ENCODE measurements around the gene GPR84. TPM values are rescaled to one million over a fixed set of nuclear protein-coding genes. Genes with fewer than 3 reads are reported as not detected.

GPR84 gene
- total and polyA plus RNA-seq, 2 experiments from 2014 or later: not detected

- peaks cover 20% of the 10 kb centered on the region; the same call in 2 of the 3 replicates for H3K36me3 Mint-ChIP-seq (ENCODE audit: low read depth)
- H3K9me2 ChIP-seq (ENCODE audit: insufficient read depth): no peaks in the 10 kb centered on the region
- no peak overlapping the region for H3K4me3 ChIP-seq
- peaks cover under 1% of the 10 kb centered on the region; the same call in 1 of the 2 replicates for H3K4me1 ChIP-seq (ENCODE audit: insufficient read depth)
- TF ChIP-seq, protein P1, sequence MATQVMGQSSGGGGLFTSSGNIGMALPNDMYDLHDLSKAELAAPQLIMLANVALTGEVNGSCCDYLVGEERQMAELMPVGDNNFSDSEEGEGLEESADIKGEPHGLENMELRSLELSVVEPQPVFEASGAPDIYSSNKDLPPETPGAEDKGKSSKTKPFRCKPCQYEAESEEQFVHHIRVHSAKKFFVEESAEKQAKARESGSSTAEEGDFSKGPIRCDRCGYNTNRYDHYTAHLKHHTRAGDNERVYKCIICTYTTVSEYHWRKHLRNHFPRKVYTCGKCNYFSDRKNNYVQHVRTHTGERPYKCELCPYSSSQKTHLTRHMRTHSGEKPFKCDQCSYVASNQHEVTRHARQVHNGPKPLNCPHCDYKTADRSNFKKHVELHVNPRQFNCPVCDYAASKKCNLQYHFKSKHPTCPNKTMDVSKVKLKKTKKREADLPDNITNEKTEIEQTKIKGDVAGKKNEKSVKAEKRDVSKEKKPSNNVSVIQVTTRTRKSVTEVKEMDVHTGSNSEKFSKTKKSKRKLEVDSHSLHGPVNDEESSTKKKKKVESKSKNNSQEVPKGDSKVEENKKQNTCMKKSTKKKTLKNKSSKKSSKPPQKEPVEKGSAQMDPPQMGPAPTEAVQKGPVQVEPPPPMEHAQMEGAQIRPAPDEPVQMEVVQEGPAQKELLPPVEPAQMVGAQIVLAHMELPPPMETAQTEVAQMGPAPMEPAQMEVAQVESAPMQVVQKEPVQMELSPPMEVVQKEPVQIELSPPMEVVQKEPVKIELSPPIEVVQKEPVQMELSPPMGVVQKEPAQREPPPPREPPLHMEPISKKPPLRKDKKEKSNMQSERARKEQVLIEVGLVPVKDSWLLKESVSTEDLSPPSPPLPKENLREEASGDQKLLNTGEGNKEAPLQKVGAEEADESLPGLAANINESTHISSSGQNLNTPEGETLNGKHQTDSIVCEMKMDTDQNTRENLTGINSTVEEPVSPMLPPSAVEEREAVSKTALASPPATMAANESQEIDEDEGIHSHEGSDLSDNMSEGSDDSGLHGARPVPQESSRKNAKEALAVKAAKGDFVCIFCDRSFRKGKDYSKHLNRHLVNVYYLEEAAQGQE (IDR thresholded peaks at IDR 0.05; ENCODE audit: unreplicated experiment): no peak
- TF ChIP-seq STAT1 (IDR thresholded peaks at IDR 0.05; ENCODE audit: unreplicated experiment): no peak
- no peak for TF ChIP-seq ETS1 (IDR thresholded peaks at IDR 0.05)
- TF ChIP-seq CTCF (conservative IDR thresholded peaks at IDR 0.05; ENCODE audit: low read depth in 2 of 2): no peak
- no peak for TF ChIP-seq POLR2AphosphoS5 (IDR thresholded peaks at IDR 0.05; ENCODE audit: low read depth)
- no peak for TF ChIP-seq EZH2phosphoT487 (IDR thresholded peaks at IDR 0.05; ENCODE audit: unreplicated experiment)
- TF ChIP-seq NANOG (IDR thresholded peaks at IDR 0.05; ENCODE audit: borderline replicate concordance): no peak
- TF ChIP-seq JUNB (IDR thresholded peaks at IDR 0.05; ENCODE audit: unreplicated experiment): no peak
- TF ChIP-seq EZH2 (IDR thresholded peaks at IDR 0.05; ENCODE audit: low read depth, unreplicated experiment): no peak
- no peak for TF ChIP-seq ZNF331 (CRISPR knock-in tag; IDR thresholded peaks at IDR 0.05; ENCODE audit: low read depth)
- TF ChIP-seq ZNF114 (CRISPR knock-in tag; IDR thresholded peaks at IDR 0.05): no peak
- TF ChIP-seq CREB1 (CRISPR knock-in tag; IDR thresholded peaks at IDR 0.05; ENCODE audit: low read depth): no peak
- TF ChIP-seq, protein P2, sequence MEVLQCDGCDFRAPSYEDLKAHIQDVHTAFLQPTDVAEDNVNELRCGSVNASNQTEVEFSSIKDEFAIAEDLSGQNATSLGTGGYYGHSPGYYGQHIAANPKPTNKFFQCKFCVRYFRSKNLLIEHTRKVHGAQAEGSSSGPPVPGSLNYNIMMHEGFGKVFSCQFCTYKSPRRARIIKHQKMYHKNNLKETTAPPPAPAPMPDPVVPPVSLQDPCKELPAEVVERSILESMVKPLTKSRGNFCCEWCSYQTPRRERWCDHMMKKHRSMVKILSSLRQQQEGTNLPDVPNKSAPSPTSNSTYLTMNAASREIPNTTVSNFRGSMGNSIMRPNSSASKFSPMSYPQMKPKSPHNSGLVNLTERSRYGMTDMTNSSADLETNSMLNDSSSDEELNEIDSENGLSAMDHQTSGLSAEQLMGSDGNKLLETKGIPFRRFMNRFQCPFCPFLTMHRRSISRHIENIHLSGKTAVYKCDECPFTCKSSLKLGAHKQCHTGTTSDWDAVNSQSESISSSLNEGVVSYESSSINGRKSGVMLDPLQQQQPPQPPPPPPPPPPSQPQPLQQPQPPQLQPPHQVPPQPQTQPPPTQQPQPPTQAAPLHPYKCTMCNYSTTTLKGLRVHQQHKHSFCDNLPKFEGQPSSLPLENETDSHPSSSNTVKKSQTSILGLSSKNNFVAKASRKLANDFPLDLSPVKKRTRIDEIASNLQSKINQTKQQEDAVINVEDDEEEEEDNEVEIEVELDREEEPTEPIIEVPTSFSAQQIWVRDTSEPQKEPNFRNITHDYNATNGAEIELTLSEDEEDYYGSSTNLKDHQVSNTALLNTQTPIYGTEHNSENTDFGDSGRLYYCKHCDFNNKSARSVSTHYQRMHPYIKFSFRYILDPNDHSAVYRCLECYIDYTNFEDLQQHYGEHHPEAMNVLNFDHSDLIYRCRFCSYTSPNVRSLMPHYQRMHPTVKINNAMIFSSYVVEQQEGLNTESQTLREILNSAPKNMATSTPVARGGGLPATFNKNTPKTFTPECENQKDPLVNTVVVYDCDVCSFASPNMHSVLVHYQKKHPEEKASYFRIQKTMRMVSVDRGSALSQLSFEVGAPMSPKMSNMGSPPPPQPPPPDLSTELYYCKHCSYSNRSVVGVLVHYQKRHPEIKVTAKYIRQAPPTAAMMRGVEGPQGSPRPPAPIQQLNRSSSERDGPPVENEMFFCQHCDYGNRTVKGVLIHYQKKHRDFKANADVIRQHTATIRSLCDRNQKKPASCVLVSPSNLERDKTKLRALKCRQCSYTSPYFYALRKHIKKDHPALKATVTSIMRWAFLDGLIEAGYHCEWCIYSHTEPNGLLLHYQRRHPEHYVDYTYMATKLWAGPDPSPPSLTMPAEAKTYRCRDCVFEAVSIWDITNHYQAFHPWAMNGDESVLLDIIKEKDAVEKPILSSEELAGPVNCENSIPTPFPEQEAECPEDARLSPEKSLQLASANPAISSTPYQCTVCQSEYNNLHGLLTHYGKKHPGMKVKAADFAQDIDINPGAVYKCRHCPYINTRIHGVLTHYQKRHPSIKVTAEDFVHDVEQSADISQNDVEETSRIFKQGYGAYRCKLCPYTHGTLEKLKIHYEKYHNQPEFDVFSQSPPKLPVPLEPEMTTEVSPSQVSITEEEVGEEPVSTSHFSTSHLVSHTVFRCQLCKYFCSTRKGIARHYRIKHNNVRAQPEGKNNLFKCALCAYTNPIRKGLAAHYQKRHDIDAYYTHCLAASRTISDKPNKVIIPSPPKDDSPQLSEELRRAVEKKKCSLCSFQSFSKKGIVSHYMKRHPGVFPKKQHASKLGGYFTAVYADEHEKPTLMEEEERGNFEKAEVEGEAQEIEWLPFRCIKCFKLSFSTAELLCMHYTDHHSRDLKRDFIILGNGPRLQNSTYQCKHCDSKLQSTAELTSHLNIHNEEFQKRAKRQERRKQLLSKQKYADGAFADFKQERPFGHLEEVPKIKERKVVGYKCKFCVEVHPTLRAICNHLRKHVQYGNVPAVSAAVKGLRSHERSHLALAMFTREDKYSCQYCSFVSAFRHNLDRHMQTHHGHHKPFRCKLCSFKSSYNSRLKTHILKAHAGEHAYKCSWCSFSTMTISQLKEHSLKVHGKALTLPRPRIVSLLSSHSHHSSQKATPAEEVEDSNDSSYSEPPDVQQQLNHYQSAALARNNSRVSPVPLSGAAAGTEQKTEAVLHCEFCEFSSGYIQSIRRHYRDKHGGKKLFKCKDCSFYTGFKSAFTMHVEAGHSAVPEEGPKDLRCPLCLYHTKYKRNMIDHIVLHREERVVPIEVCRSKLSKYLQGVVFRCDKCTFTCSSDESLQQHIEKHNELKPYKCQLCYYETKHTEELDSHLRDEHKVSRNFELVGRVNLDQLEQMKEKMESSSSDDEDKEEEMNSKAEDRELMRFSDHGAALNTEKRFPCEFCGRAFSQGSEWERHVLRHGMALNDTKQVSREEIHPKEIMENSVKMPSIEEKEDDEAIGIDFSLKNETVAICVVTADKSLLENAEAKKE (CRISPR knock-in tag; IDR thresholded peaks at IDR 0.05): no peak
- no peak overlapping the region for H3K4me2 ChIP-seq
- no peak overlapping the region for H2AFZ ChIP-seq
- H3K4me3 Mint-ChIP-seq: no peak overlapping the region
- peaks cover 4% of the 10 kb centered on the region for H4K20me1 ChIP-seq (replicated peaks; ENCODE audit: insufficient read depth)
- peaks cover 15% of the 10 kb centered on the region for H3K4me1 Mint-ChIP-seq
- 0 out of 2 replicates have a peak, but pooled peaks cover under 1% of the 10 kb centered on the region for H3K27me3 ChIP-seq (ENCODE audit: insufficient read depth)
- no peak overlapping the region for H3K27ac ChIP-seq (ENCODE audit: low read depth)
- H3K79me2 ChIP-seq (replicated peaks; ENCODE audit: insufficient read depth): peaks cover 6% of the 10 kb centered on the region
- DNase-seq (ENCODE audit: low spot score) (peak; percentile 66), ATAC-seq (peak; percentile 91)
- no peaks in the 10 kb centered on the region for H3F3A ChIP-seq (replicated peaks; ENCODE audit: low read depth)
- H3K27ac Mint-ChIP-seq: no peak overlapping the region
- H3K27me3 Mint-ChIP-seq (ENCODE audit: insufficient read depth, low read depth, poor library complexity): peaks cover 12% of the 10 kb centered on the region
- peaks cover 3% of the 10 kb centered on the region; the same call in 1 of the 3 replicates for H3K9me3 Mint-ChIP-seq
- no peaks in the 10 kb centered on the region; the same call in 1 of the 2 replicates for H3K36me3 ChIP-seq (ENCODE audit: insufficient read depth)
Observed at GRCh38 chr12:54411391-54412241, 47.3 kb upstream of the GPR84 start.
